ENCODE results near the gene RTN4IP1. TPM values are rescaled to one million over a fixed set of nuclear protein-coding genes. Genes with fewer than 3 reads are reported as not detected.

RTN4IP1 gene
- total RNA-seq, 1 experiment from 2014 or later = 19.2 TPM

DNA sequence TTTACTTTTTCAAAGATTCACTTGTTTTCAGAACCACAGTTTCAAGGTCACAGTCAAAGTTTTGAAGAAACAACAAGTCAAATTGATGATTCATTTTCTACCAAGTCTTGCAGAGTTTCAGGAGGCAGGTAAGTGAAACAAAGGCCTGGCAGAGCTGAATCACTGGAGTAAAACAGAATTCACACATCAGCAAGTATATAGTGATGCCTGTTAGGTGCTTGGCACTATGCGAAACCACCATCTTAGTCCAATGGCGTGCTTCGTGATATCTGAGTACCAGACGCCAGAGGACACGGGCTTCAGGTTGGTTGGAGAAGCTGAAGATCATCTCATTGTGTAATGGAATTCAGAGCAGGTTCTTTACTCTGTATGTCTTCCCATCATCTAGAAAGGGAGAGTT lies 75.9 kb downstream of the RTN4IP1 start (continued):
- TF ChIP-seq, protein P1, sequence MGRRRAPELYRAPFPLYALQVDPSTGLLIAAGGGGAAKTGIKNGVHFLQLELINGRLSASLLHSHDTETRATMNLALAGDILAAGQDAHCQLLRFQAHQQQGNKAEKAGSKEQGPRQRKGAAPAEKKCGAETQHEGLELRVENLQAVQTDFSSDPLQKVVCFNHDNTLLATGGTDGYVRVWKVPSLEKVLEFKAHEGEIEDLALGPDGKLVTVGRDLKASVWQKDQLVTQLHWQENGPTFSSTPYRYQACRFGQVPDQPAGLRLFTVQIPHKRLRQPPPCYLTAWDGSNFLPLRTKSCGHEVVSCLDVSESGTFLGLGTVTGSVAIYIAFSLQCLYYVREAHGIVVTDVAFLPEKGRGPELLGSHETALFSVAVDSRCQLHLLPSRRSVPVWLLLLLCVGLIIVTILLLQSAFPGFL (CRISPR knock-in tag; IDR thresholded peaks at IDR 0.05; ENCODE audit: borderline replicate concordance) = no peak
- TF ChIP-seq JAZF1 (CRISPR knock-in tag; IDR thresholded peaks at IDR 0.05) (no peak), E2F1 (CRISPR knock-in tag; IDR thresholded peaks at IDR 0.05) (no peak)
- TF ChIP-seq, protein P2, sequence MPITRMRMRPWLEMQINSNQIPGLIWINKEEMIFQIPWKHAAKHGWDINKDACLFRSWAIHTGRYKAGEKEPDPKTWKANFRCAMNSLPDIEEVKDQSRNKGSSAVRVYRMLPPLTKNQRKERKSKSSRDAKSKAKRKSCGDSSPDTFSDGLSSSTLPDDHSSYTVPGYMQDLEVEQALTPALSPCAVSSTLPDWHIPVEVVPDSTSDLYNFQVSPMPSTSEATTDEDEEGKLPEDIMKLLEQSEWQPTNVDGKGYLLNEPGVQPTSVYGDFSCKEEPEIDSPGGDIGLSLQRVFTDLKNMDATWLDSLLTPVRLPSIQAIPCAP (CRISPR knock-in tag; IDR thresholded peaks at IDR 0.05) = no peak

DNA sequence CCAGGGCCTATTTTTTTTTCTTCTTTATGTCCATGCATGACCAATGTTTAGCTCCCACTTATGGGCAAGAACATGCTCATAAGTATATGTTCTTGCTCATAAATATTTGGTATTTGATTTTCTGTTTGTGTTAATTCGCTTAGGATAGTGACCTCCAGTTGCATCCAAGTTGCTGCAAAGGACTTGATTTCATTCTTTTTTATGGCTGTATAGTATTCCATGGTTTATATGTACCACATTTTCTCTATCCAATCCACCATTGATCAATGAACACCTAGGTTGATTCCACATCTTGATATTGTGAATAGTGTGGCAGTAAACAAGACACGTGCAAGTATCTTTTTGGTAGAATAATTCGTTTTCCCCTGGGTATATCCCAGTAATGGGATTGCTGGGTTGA lies 78.1 kb downstream of the RTN4IP1 start:
- ATAC-seq = no peak
- H3K9me3 Mint-ChIP-seq = peaks cover 10% of the 10 kb centered on the region
- no peak for DNase-seq (ENCODE audit: low spot score)
- H3K36me3 Mint-ChIP-seq = peaks cover 10% of the 10 kb centered on the region
- H3K4me3 Mint-ChIP-seq = no peak overlapping the region
- peaks cover 19% of the 10 kb centered on the region for H3K4me1 Mint-ChIP-seq
- ChIA-PET CTCF (no interaction called here), POLR2A (no interaction called here)
- TF ChIP-seq USF1 (CRISPR knock-in tag; IDR thresholded peaks at IDR 0.05) (no peak), ATF1 (CRISPR knock-in tag; IDR thresholded peaks at IDR 0.05) (no peak)
- no peaks in the 10 kb centered on the region for H3K27me3 Mint-ChIP-seq (ENCODE audit: low read depth)
- no peak overlapping the region for H3K27ac Mint-ChIP-seq

DNA sequence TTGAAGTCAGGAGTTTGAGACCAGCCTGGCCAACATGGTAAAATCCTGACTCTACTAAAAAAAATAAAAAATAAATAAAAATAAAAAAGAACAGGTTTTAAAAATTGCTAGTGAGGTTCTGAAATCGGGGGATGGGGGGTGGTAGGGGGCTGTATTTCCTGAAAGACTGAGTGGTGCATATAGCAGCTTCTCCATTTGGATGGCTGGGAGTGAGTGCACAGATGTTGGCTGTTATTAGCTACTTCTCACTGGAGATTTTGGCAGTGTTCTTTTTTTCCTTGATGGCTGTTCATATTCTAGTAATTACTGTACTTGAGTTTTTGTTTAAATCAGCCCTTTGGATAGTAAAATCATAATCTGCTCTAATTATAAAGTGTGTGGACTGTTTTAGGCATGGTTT lies 79.8 kb downstream of the RTN4IP1 start:
- DNase-seq (ENCODE audit: low spot score) (no peak), ATAC-seq (no peak)
- Mint-ChIP-seq H3K36me3 (peaks cover 10% of the 10 kb centered on the region), H3K4me1 (peaks cover 18% of the 10 kb centered on the region), H3K27me3 (ENCODE audit: low read depth) (no peaks in the 10 kb centered on the region), H3K27ac (no peak overlapping the region), H3K9me3 (peaks cover 10% of the 10 kb centered on the region), H3K4me3 (no peak overlapping the region)
- ChIA-PET POLR2A (no interaction called here), CTCF (no interaction called here)
- TF ChIP-seq ZBTB21 (CRISPR knock-in tag; IDR thresholded peaks at IDR 0.05; ENCODE audit: borderline replicate concordance) (no peak), MLX (CRISPR knock-in tag; IDR thresholded peaks at IDR 0.05) (no peak), STAT6 (CRISPR knock-in tag; conservative IDR thresholded peaks at IDR 0.05; ENCODE audit: low read depth) (no peak), HMGA2 (CRISPR knock-in tag; IDR thresholded peaks at IDR 0.05) (no peak), RORB (CRISPR knock-in tag; IDR thresholded peaks at IDR 0.05) (no peak), TP53 (CRISPR knock-in tag; IDR thresholded peaks at IDR 0.05) (no peak), ZNF532 (CRISPR knock-in tag; IDR thresholded peaks at IDR 0.05; ENCODE audit: borderline replicate concordance) (no peak), JAZF1 (CRISPR knock-in tag; IDR thresholded peaks at IDR 0.05) (no peak), ATF3 (CRISPR knock-in tag; conservative IDR thresholded peaks at IDR 0.05) (no peak)
- TF ChIP-seq, protein P3, sequence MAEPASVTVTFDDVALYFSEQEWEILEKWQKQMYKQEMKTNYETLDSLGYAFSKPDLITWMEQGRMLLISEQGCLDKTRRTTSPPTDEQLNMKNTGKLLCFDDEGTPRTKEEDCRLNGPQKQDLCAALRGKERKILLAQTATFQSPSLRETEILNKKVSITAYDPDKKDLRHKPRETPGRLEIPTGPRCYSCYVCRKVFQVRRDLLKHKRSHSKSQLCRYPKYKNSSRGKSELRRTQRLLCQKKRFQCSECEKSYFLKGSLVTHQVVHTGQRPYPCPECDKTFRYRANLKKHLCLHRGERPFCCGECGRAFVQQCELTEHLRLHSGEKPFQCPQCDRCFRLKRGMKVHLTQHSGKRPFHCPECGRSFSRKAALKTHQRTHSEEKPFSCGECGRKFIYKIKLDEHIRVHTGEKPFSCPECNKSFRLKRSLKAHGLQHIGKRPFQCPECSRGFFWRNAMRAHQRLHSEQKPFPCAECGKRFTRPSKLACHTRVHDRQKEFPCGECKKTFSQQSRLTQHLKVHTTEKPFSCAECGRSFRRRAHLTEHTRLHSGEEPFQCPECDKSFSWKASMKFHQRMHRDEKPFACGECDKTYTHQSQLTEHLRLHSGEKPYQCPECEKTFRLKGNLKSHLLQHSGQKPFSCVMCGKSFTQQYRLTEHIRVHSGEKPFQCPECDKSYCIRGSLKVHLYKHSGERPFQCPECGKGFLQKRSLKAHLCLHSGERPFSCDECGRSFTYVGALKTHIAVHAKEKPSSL (CRISPR knock-in tag; conservative IDR thresholded peaks at IDR 0.05) = no peak
- TF ChIP-seq, protein P4, sequence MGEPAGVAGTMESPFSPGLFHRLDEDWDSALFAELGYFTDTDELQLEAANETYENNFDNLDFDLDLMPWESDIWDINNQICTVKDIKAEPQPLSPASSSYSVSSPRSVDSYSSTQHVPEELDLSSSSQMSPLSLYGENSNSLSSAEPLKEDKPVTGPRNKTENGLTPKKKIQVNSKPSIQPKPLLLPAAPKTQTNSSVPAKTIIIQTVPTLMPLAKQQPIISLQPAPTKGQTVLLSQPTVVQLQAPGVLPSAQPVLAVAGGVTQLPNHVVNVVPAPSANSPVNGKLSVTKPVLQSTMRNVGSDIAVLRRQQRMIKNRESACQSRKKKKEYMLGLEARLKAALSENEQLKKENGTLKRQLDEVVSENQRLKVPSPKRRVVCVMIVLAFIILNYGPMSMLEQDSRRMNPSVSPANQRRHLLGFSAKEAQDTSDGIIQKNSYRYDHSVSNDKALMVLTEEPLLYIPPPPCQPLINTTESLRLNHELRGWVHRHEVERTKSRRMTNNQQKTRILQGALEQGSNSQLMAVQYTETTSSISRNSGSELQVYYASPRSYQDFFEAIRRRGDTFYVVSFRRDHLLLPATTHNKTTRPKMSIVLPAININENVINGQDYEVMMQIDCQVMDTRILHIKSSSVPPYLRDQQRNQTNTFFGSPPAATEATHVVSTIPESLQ (CRISPR knock-in tag; IDR thresholded peaks at IDR 0.05) = no peak

All from WTC11 (cell line).